Neural progenitor cell (in vitro differentiated cells): ENCODE results near the gene COMMD2.

Source experiments
- CTCF ChIP-seq: fragments of 200-600 bp; sonication (generic); IDR thresholded peaks from 2 replicates; pipeline ENCODE4 v1.5.1; 2017; ENCODE audit warnings: antibody characterized with exemption, mild to moderate bottlenecking
- EZH2phosphoT487 ChIP-seq: fragments of 200-600 bp; sonication (generic); IDR thresholded peaks from 2 replicates; pipeline ENCODE4 v1.6.1; 2017; ENCODE audit warnings: antibody characterized with exemption

GRCh38 chr3:149751551-149751950 lies 738 bp downstream of the COMMD2 start:
- TF ChIP-seq CTCF (no peak), EZH2phosphoT487 (no peak)
